Hair follicular keratinocyte (primary cell): Measurements from ENCODE around the gene LAMTOR3. TPM values are rescaled to one million over a fixed set of nuclear protein-coding genes. Genes with fewer than 3 reads are reported as not detected.

ENCODE experiments used
- total RNA-seq: library from RNA; depleted of rRNA; stranded (reverse); fragments of >200 nt; gene quantifications from 2 replicates; pipeline ENCODE4 v1.2.3, GENCODE V29; 2015

The LAMTOR3 gene, protein sequence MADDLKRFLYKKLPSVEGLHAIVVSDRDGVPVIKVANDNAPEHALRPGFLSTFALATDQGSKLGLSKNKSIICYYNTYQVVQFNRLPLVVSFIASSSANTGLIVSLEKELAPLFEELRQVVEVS
- total RNA-seq = 25.6 and 32.3 TPM in 2 replicates

GRCh38 chr4:99894161-99894997 is at the start of gene LAMTOR3:
Gene LAMTOR3 (minus strand): TSS chr4:99894427. CDS start chr4:99893963, 464 bp downstream.

Other genes with a start within 250 kb of the LAMTOR3 start
- gene C4orf54, start 236.6 kb downstream of the LAMTOR3 start, total RNA-seq = not detected in 2 replicates
- gene DAPP1, start 77.6 kb downstream of the LAMTOR3 start, total RNA-seq = 18.2 and 43.7 TPM in 2 replicates
- 14.0 and 18.2 TPM in 2 replicates for gene DNAJB14, start 52.2 kb upstream of the LAMTOR3 start, total RNA-seq
- gene H2AZ1, start 55.8 kb upstream of the LAMTOR3 start, total RNA-seq = 342 and 890 TPM in 2 replicates